NCI-H128 (cell line): ENCODE data around the gene DST.
"Not testable (repeated sequence)": the region's sequence is repeated elsewhere in the genome, so short reads cannot be mapped to it uniquely, and the experiment has no call there.

Experiments
- DNase-seq: peaks from one replicate; lab custom pipeline; 2025; ENCODE audit not compliant: unreplicated experiment; lab: John Stamatoyannopoulos, UW

The DST gene

GRCh38 chr6:56572788-56573471 is 69.8 kb downstream of the DST start:
- no peak for DNase-seq

- no peak for DNase-seq
Observed at GRCh38 chr6:56571605-56572004, 71.1 kb downstream of the DST start.

- DNase-seq, result peak; percentile 22
Observed at GRCh38 chr6:56570413-56571359, 72.0 kb downstream of the DST start.

- DNase-seq, result no peak
Observed at GRCh38 chr6:56567501-56567900, 75.2 kb downstream of the DST start.

- DNase-seq, result not testable (repeated sequence)
Observed at GRCh38 chr6:56562730-56563129, 80.0 kb downstream of the DST start.

GRCh38 chr6:56556751-56557540 is 85.7 kb downstream of the DST start:
- DNase-seq, result no peak

- no peak for DNase-seq
Observed at GRCh38 chr6:56555438-56555872, 87.2 kb downstream of the DST start.

- no peak for DNase-seq
Observed at GRCh38 chr6:56552187-56553130, 90.2 kb downstream of the DST start.

GRCh38 chr6:56551409-56552120 is 91.1 kb downstream of the DST start:
- no peak for DNase-seq

- DNase-seq, result no peak
Observed at GRCh38 chr6:56550301-56550700, 92.4 kb downstream of the DST start.

GRCh38 chr6:56549014-56549413 is 93.7 kb downstream of the DST start:
- no peak for DNase-seq

GRCh38 chr6:56547687-56548086 is 95.0 kb downstream of the DST start:
- no peak for DNase-seq

GRCh38 chr6:56542364-56543331 is 100.0 kb downstream of the DST start:
- peak; percentile 79 for DNase-seq

- DNase-seq, result no peak
Observed at GRCh38 chr6:56541741-56542360, 100.8 kb downstream of the DST start.

- no peak for DNase-seq
Observed at GRCh38 chr6:56541030-56541600, 101.6 kb downstream of the DST start.

GRCh38 chr6:56540232-56541029 is 102.3 kb downstream of the DST start:
- no peak for DNase-seq
